Measurements from ENCODE around the gene KLF13. TPM values are rescaled to one million over a fixed set of nuclear protein-coding genes. Genes with fewer than 3 reads are reported as not detected.

Gene KLF13
- polyA plus RNA-seq, 1 donor (not counting 4 experiments of a cell fraction or from before 2014, with no cell fraction given), result 66.7 TPM

DNA sequence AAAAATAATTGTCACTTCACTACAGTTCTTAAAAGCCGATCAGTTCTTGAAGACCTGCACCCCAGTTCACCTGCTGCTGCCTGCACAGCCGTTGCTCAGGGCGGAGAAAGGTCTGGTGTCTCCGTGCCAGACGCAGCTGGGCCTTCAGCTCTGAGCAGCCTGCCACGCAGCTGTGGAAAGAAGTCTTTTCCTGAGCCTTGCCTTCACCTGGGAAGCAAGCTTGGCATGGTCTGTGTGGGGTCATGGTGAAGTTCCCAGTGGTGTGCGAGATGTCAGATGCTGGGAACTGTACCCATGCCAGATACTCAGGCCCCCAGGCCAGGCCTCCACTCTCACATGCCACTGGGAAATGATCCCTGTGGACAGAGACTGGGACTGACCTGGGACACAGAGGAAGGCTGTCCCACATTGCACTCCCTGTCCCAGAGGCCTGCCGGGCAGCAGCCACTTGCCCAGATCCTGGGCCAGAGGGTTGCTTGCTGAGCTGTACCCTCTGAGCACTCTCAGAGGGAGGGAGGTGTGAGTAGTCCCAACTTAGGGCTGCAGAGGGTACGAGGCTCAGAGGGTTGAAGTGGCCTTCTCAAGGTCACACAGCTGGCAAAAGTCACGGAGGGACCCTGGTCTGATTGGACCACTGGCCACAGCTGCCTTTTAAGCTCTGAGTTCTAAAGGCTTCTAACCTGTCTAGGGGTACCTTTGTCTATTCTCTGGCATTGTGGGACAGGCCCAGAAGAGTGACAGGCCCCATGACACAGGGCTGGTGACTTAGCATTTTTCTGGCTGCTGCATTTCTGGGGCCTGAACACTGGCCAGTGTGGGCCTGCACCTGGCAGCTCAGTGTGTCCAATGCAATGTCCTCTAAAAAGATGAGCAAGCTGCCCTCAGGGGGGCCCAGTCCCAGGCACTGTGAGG is 55.4 kb downstream of the KLF13 start:
- TF ChIP-seq EZH2 (IDR thresholded peaks at IDR 0.05; ENCODE audit: low read length), result no peak
- H3K27me3 ChIP-seq (ENCODE audit: control insufficient read depth, extremely low read depth, insufficient read depth, low read length), result no peaks in the 10 kb centered on the region
- H3K27ac ChIP-seq (ENCODE audit: control insufficient read depth, insufficient read depth, low read length), result no peak overlapping the region
- H3K4me1 ChIP-seq (ENCODE audit: control insufficient read depth, extremely low read depth, insufficient read depth, low read length), result peaks cover 13% of the 10 kb centered on the region
- H3K4me2 ChIP-seq (ENCODE audit: control insufficient read depth, extremely low read depth, insufficient read depth, low read depth, low read length), result no peak overlapping the region
- peaks cover 12 to 18% of the 10 kb centered on the region in 2 experiments for H3K36me3 ChIP-seq (ENCODE audit: control insufficient read depth in 2 of 2, extremely low read depth in 1 of 2, insufficient read depth in 2 of 2, low read length in 2 of 2)
- no peaks in the 10 kb centered on the region for H3K9me3 ChIP-seq (ENCODE audit: control insufficient read depth, low read depth, low read length)
- no peaks in the 10 kb centered on the region for H3K9me1 ChIP-seq (ENCODE audit: control insufficient read depth, extremely low read depth, insufficient read depth, low read length)
- FAIRE-seq (no peak), DNase-seq (ENCODE audit: low read depth, low spot score) (no peak)
- dilution Hi-C loops (cut with MboI; ENCODE audit: extremely low pct_ligation_motif_present, low sequenced_read_pairs), result no loop called here
- no peaks in the 10 kb centered on the region for H4K20me1 ChIP-seq (ENCODE audit: control insufficient read depth, extremely low read depth, insufficient read depth, low read length)
- H2AFZ ChIP-seq (ENCODE audit: control insufficient read depth, low read length), result no peak overlapping the region
- no peak overlapping the region for H3K9ac ChIP-seq (ENCODE audit: control insufficient read depth, extremely low read depth, insufficient read depth, low read length)
- no peak overlapping the region for H3K4me3 ChIP-seq (ENCODE audit: control insufficient read depth in 2 of 3, extremely low read depth in 1 of 3, insufficient read depth in 2 of 3, low read depth in 1 of 3, low read length in 3 of 3)
- peaks cover 1% of the 10 kb centered on the region for H3K79me2 ChIP-seq (ENCODE audit: control insufficient read depth, insufficient read depth, low read length)

DNA sequence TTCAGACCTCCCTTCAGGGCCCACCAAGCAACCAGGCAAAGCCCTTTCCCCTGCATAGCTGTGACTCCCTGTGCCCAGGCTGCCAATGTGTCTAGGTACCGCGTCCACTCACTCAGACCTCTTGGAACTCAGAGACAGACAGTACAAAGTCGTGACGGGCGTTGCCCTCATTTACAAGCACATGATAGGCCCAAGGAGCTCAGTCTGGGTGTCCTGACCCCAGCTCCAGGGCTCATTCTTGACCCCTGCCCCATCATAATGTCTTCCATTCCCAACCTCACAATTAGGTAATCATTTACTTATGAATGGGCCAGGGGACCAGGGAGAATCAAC is 56.0 kb downstream of the KLF13 start:
- peaks cover 19% of the 10 kb centered on the region for H3K4me1 ChIP-seq (ENCODE audit: control insufficient read depth, extremely low read depth, insufficient read depth, low read length)
- H4K20me1 ChIP-seq (ENCODE audit: control insufficient read depth, extremely low read depth, insufficient read depth, low read length), result no peaks in the 10 kb centered on the region
- dilution Hi-C loops (cut with MboI; ENCODE audit: extremely low pct_ligation_motif_present, low sequenced_read_pairs), result no loop called here
- H3K9me3 ChIP-seq (ENCODE audit: control insufficient read depth, low read depth, low read length), result no peaks in the 10 kb centered on the region
- no peak overlapping the region for H2AFZ ChIP-seq (ENCODE audit: control insufficient read depth, low read length)
- H3K4me2 ChIP-seq (ENCODE audit: control insufficient read depth, extremely low read depth, insufficient read depth, low read depth, low read length), result no peak overlapping the region
- H3K9ac ChIP-seq (ENCODE audit: control insufficient read depth, extremely low read depth, insufficient read depth, low read length), result no peak overlapping the region
- no peak overlapping the region for H3K27ac ChIP-seq (ENCODE audit: control insufficient read depth, insufficient read depth, low read length)
- H3K79me2 ChIP-seq (ENCODE audit: control insufficient read depth, insufficient read depth, low read length), result no peaks in the 10 kb centered on the region
- no peaks in the 10 kb centered on the region for H3K27me3 ChIP-seq (ENCODE audit: control insufficient read depth, extremely low read depth, insufficient read depth, low read length)
- H3K9me1 ChIP-seq (ENCODE audit: control insufficient read depth, extremely low read depth, insufficient read depth, low read length), result no peaks in the 10 kb centered on the region
- H3K36me3 ChIP-seq (ENCODE audit: control insufficient read depth in 2 of 2, extremely low read depth in 1 of 2, insufficient read depth in 2 of 2, low read length in 2 of 2), result peaks cover 12 to 18% of the 10 kb centered on the region in 2 experiments
- FAIRE-seq (no peak), DNase-seq (ENCODE audit: low read depth, low spot score) (no peak)
- no peak overlapping the region for H3K4me3 ChIP-seq (ENCODE audit: control insufficient read depth in 2 of 3, extremely low read depth in 1 of 3, insufficient read depth in 2 of 3, low read depth in 1 of 3, low read length in 3 of 3)
- no peak for TF ChIP-seq EZH2 (IDR thresholded peaks at IDR 0.05; ENCODE audit: low read length)
- TF ChIP-seq, protein P1, sequence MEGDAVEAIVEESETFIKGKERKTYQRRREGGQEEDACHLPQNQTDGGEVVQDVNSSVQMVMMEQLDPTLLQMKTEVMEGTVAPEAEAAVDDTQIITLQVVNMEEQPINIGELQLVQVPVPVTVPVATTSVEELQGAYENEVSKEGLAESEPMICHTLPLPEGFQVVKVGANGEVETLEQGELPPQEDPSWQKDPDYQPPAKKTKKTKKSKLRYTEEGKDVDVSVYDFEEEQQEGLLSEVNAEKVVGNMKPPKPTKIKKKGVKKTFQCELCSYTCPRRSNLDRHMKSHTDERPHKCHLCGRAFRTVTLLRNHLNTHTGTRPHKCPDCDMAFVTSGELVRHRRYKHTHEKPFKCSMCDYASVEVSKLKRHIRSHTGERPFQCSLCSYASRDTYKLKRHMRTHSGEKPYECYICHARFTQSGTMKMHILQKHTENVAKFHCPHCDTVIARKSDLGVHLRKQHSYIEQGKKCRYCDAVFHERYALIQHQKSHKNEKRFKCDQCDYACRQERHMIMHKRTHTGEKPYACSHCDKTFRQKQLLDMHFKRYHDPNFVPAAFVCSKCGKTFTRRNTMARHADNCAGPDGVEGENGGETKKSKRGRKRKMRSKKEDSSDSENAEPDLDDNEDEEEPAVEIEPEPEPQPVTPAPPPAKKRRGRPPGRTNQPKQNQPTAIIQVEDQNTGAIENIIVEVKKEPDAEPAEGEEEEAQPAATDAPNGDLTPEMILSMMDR (optimal IDR thresholded peaks at IDR 0.05 in 1 of 3, IDR thresholded peaks at IDR 0.05 in 1 of 3, conservative IDR thresholded peaks at IDR 0.05 in 1 of 3; ENCODE audit: extremely low read depth in 1 of 3, insufficient read depth in 2 of 3, low read length in 3 of 3), result no peak
